ENCODE measurements around the gene RAD54L.
A peak's percentile ranks its signal among the peaks of the same experiment; 100 is the strongest.

Gene RAD54L

DNA sequence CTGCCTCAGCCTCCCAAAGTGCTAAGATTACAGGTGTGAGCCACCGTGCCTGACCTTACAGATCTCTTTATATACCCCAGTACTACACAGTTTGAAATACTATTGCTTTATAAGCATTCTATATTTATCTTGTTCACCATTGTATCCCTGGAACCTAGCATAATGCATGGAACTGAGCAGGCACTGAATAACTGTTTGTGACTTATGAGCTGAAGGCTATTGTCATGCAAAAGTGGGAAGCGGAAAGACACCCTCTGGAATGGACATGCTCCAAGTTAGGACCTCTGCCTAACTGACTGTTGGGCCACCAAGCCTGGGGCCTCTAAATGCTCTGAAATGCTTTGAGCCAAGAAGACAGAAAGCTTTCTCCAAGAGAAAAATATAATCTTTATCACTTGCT is 47.7 kb downstream of the RAD54L start:
- no peak overlapping the region for H3K4me3 ChIP-seq (ENCODE audit: control insufficient read depth, low read depth, low read length)
- TF ChIP-seq, protein P1, sequence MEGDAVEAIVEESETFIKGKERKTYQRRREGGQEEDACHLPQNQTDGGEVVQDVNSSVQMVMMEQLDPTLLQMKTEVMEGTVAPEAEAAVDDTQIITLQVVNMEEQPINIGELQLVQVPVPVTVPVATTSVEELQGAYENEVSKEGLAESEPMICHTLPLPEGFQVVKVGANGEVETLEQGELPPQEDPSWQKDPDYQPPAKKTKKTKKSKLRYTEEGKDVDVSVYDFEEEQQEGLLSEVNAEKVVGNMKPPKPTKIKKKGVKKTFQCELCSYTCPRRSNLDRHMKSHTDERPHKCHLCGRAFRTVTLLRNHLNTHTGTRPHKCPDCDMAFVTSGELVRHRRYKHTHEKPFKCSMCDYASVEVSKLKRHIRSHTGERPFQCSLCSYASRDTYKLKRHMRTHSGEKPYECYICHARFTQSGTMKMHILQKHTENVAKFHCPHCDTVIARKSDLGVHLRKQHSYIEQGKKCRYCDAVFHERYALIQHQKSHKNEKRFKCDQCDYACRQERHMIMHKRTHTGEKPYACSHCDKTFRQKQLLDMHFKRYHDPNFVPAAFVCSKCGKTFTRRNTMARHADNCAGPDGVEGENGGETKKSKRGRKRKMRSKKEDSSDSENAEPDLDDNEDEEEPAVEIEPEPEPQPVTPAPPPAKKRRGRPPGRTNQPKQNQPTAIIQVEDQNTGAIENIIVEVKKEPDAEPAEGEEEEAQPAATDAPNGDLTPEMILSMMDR (IDR thresholded peaks at IDR 0.05; ENCODE audit: control insufficient read depth, insufficient read depth, low read depth, low read length, missing control alignments) = no peak
- DNase-seq (ENCODE audit: low read depth) = no peak

DNA sequence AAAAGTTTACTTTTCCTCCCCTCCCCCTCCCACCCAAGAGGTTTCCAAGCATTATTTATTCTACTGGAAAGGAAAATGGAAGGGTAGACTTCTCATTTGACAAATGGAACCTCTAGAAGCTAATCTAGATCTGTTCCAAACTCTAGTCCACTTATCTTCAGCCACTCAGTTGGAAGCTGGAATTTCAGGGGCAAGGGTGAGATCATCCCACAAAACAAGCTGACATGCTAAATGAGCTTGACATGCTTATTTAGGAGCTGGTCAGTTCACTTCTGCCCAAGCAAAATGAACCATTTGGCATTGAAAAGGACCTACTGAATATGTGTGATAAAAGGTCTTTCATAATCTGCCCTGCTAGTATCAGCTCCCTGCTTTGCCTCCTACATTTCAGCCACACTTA is 50.8 kb downstream of the RAD54L start:
- TF ChIP-seq, protein P1 (IDR thresholded peaks at IDR 0.05; ENCODE audit: control insufficient read depth, insufficient read depth, low read depth, low read length, missing control alignments) = no peak
- no peak overlapping the region for H3K4me3 ChIP-seq (ENCODE audit: control insufficient read depth, low read depth, low read length)
- DNase-seq (ENCODE audit: low read depth) = no peak

DNA sequence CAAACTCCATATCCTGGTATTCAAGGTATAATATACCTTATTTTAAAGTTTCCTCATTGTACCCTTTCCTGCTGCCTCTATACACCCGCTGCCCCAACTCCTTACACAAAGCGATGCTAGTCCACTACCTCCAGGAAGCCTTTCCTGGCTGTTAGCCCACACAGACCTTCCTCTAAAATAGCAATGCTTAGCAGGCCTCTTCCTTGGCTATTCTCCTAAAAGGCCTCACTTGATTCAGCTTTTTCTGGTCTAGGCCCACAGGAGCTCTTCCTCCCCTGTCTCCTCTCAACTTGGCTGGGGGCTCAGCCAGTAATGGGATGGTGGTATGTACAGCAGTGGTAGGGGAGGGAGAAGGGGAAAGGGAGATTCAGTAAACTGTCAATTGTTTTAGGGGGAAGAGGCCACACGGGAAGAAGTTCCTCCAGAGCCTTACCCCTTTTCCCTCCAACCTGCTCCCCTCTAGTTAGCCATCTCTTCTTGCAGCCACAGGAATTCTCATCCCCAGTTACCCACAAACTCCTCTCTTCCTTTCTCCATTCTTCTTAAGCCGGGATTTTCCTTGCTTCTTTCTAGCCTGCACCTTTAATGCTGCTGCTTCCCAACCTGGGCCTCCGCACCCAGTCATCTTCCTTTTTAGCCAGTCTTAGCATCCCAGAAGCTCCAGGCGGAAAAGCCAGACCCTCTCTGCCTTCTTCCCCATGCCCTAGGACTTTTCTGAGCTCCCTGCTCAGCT is 53.3 kb downstream of the RAD54L start:
- TF ChIP-seq, protein P1 (IDR thresholded peaks at IDR 0.05; ENCODE audit: control insufficient read depth, insufficient read depth, low read depth, low read length, missing control alignments) = no peak
- H3K4me3 ChIP-seq (ENCODE audit: control insufficient read depth, low read depth, low read length) = peak overlapping the region; percentile 89
- DNase-seq (ENCODE audit: low read depth) = no peak

DNA sequence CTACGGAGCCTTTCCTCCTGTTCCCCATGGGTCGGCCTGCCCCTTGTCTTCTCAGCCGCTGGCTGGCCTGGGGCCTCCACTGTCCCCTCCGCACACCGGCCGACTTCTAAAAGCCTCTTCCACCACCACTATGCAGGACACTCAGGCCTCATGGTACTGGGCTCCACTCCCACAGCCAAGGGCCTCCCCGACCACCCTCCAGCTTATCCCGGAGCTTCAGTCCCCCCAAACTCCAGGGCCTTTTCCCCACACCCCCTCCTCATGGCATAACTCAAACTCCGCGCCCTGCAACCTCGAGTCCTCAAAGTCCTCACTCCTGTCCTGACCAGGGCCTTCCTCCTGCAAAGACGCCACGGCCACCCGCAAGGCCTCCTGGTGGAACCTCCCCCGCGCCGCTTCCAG is 53.8 kb downstream of the RAD54L start:
- DNase-seq (ENCODE audit: low read depth) = no peak
- peak overlapping the region; percentile 89 for H3K4me3 ChIP-seq (ENCODE audit: control insufficient read depth, low read depth, low read length)
- TF ChIP-seq, protein P1 (IDR thresholded peaks at IDR 0.05; ENCODE audit: control insufficient read depth, insufficient read depth, low read depth, low read length, missing control alignments) = no peak

DNA sequence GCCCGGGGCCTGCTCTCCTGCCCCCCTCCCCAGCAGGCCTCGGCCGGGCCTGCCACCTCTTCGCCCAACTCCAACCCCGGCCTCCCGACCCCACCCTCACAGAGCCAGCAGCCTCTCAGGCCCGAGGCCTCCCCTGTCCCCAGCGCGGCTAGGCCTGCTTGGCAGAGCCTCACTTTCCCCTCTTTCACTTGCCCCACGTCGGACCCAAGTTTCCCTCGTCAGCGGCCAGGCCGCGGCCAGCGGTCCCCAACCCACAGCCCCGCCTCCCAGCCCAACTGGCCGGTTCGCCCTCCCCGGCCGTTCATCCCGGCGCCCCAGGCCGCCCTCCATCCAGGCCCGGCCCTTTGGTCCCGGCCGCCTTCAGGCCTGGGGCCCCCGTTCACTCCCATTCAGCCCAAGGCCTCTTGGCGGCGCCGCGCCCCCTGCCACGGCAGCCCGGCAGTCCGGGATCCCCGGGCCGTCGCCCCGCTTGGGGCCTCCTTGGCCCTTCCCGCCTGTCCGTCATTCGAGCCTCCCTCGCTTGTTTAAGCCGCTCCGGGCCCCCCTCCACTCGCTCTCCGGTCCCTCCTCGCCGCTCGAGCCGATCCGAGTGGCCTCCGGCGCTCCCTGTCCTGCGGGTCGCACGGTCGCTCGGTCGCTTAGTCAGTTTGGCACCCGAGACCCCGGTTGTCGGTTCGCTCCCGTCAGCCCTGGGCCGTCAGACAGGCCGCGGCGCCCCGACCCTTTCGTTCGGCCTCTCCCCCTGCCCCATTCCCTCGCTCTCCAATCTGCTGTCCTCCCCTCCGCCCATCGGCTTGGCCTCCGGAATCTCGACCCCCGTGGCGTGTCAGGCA is 54.5 kb downstream of the RAD54L start:
- DNase-seq (ENCODE audit: low read depth) = no peak
- TF ChIP-seq, protein P1 (IDR thresholded peaks at IDR 0.05; ENCODE audit: control insufficient read depth, insufficient read depth, low read depth, low read length, missing control alignments) = no peak
- peak overlapping the region; percentile 89 for H3K4me3 ChIP-seq (ENCODE audit: control insufficient read depth, low read depth, low read length)

DNA sequence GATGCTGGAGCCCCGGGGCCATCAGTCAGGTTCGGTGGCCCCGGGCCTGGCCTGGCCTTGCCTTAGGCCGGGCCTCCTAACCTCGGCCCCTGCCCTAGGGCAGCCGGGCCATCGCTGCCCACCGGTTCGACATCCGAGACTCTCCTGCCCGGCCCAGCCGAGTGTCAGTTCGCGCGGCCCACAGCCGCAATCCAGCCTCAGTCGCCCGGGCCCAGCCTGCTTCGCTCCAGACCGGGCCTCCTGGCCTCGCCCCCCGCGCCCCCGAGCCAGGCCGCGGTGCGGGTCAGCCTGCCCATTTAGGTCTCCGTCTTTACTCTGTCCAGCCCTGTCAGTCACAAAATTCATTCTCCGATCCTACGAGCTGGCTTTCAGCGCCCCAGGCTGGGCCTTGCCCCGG is 55.1 kb downstream of the RAD54L start:
- TF ChIP-seq, protein P1 (IDR thresholded peaks at IDR 0.05; ENCODE audit: control insufficient read depth, insufficient read depth, low read depth, low read length, missing control alignments) = no peak
- H3K4me3 ChIP-seq (ENCODE audit: control insufficient read depth, low read depth, low read length) = peak overlapping the region; percentile 89
- DNase-seq (ENCODE audit: low read depth) = no peak
